ENCODE measurements around the gene MANEAL. TPM values are rescaled to one million over a fixed set of nuclear protein-coding genes. Genes with fewer than 3 reads are reported as not detected.

The MANEAL gene
- 1 to 10 TPM; 2.6 to 4.5 TPM for total RNA-seq

GRCh38 chr1:37793773-37794371 is at the start of gene MANEAL:
Gene MANEAL (plus strand): TSS chr1:37793847. CDS start chr1:37794183, 336 bp downstream.
- CTCF ChIA-PET: interaction anchor here (0.7 kb wide), 1 partner anchor 28 kb away, joined by 3 read pairs; no protein-coding TSS in a partner anchor
- Mint-ChIP-seq H3K9me3 (ENCODE audit: low read depth) (no peaks in the 10 kb centered on the region), H3K27me3 (peaks cover 36% of the 10 kb centered on the region), H3K36me3 (no peaks in the 10 kb centered on the region), H3K27ac (no peak within 1 kb of the TSS), H3K4me1 (peaks cover 22% of the 10 kb centered on the region), H3K4me3 (peak within 1 kb of the TSS; percentile 55)
- peak; percentile 80 for ATAC-seq
- DNase-seq: peak; percentile 46

- no peak for DNase-seq
- H3K27ac Mint-ChIP-seq: no peak overlapping the region
- H3K9me3 Mint-ChIP-seq (ENCODE audit: low read depth): peaks cover 2% of the 10 kb centered on the region
- no peaks in the 10 kb centered on the region for H3K4me1 Mint-ChIP-seq
- no peak overlapping the region for H3K4me3 Mint-ChIP-seq
- peaks cover 43% of the 10 kb centered on the region for H3K27me3 Mint-ChIP-seq
- no peak for ATAC-seq
- CTCF ChIA-PET: no interaction called here
- H3K36me3 Mint-ChIP-seq: no peaks in the 10 kb centered on the region
Observed at GRCh38 chr1:37746806-37747205, 46.8 kb upstream of the MANEAL start.

GRCh38 chr1:37748565-37748964 is 45.1 kb upstream of the MANEAL start:
- peaks cover 2% of the 10 kb centered on the region for H3K9me3 Mint-ChIP-seq (ENCODE audit: low read depth)
- H3K27ac Mint-ChIP-seq: no peak overlapping the region
- H3K4me3 Mint-ChIP-seq: no peak overlapping the region
- peaks cover 44% of the 10 kb centered on the region for H3K27me3 Mint-ChIP-seq
- CTCF ChIA-PET: no interaction called here
- no peaks in the 10 kb centered on the region for H3K36me3 Mint-ChIP-seq
- peaks cover 2% of the 10 kb centered on the region for H3K4me1 Mint-ChIP-seq
- ATAC-seq (no peak), DNase-seq (no peak)

GRCh38 chr1:37752213-37752582 is 41.4 kb upstream of the MANEAL start:
- ATAC-seq (no peak), DNase-seq (no peak)
- H3K4me1 Mint-ChIP-seq: peaks cover 7% of the 10 kb centered on the region
- CTCF ChIA-PET: no interaction called here
- H3K9me3 Mint-ChIP-seq (ENCODE audit: low read depth): peaks cover 2% of the 10 kb centered on the region
- H3K4me3 Mint-ChIP-seq: peak overlapping the region; percentile 39
- no peaks in the 10 kb centered on the region for H3K36me3 Mint-ChIP-seq
- H3K27me3 Mint-ChIP-seq: peaks cover 42% of the 10 kb centered on the region
- no peak overlapping the region for H3K27ac Mint-ChIP-seq

- H3K4me1 Mint-ChIP-seq: peaks cover 7% of the 10 kb centered on the region
- H3K27me3 Mint-ChIP-seq: peaks cover 40% of the 10 kb centered on the region
- CTCF ChIA-PET: no interaction called here
- H3K9me3 Mint-ChIP-seq (ENCODE audit: low read depth): no peaks in the 10 kb centered on the region
- ATAC-seq (peak; percentile 68), DNase-seq (no peak)
- no peak overlapping the region for H3K27ac Mint-ChIP-seq
- peak overlapping the region; percentile 44 for H3K4me3 Mint-ChIP-seq
- H3K36me3 Mint-ChIP-seq: no peaks in the 10 kb centered on the region
Observed at GRCh38 chr1:37752583-37753471, 40.8 kb upstream of the MANEAL start.

- Mint-ChIP-seq H3K27ac (no peak overlapping the region), H3K4me1 (peaks cover 7% of the 10 kb centered on the region), H3K27me3 (peaks cover 35% of the 10 kb centered on the region), H3K9me3 (ENCODE audit: low read depth) (no peaks in the 10 kb centered on the region), H3K36me3 (no peaks in the 10 kb centered on the region), H3K4me3 (peak overlapping the region; percentile 44)
- no peak for ATAC-seq
- no peak for DNase-seq
- CTCF ChIA-PET: no interaction called here
Observed at GRCh38 chr1:37753473-37754321, 40.0 kb upstream of the MANEAL start.

- no peak overlapping the region for H3K27ac Mint-ChIP-seq
- peaks cover 7% of the 10 kb centered on the region for H3K4me1 Mint-ChIP-seq
- no peak for ATAC-seq
- no peak for DNase-seq
- H3K27me3 Mint-ChIP-seq: peaks cover 29% of the 10 kb centered on the region
- CTCF ChIA-PET: no interaction called here
- no peaks in the 10 kb centered on the region for H3K9me3 Mint-ChIP-seq (ENCODE audit: low read depth)
- H3K4me3 Mint-ChIP-seq: no peak overlapping the region
- H3K36me3 Mint-ChIP-seq: no peaks in the 10 kb centered on the region
Observed at GRCh38 chr1:37755290-37755689, 38.4 kb upstream of the MANEAL start.

GRCh38 chr1:37755951-37756560 is 37.6 kb upstream of the MANEAL start:
- H3K27me3 Mint-ChIP-seq: peaks cover 24% of the 10 kb centered on the region
- ATAC-seq: no peak

GRCh38 chr1:37759451-37759850 is 34.2 kb upstream of the MANEAL start:
- Mint-ChIP-seq H3K4me1 (peaks cover 4% of the 10 kb centered on the region), H3K9me3 (ENCODE audit: low read depth) (no peaks in the 10 kb centered on the region), H3K4me3 (no peak overlapping the region), H3K27me3 (peaks cover 21% of the 10 kb centered on the region), H3K36me3 (no peaks in the 10 kb centered on the region), H3K27ac (no peak overlapping the region)
- ATAC-seq: no peak
- DNase-seq: no peak
- CTCF ChIA-PET: no interaction called here

More at GRCh38 chr1:37755951-37756560, 37.6 kb upstream of the MANEAL start:
- H3K9me3 Mint-ChIP-seq (ENCODE audit: low read depth): no peaks in the 10 kb centered on the region
- DNase-seq: no peak
- no peak overlapping the region for H3K4me3 Mint-ChIP-seq
- H3K27ac Mint-ChIP-seq: no peak overlapping the region
- CTCF ChIA-PET: no interaction called here
- H3K36me3 Mint-ChIP-seq: no peaks in the 10 kb centered on the region
- H3K4me1 Mint-ChIP-seq: peaks cover 7% of the 10 kb centered on the region

- Mint-ChIP-seq H3K36me3 (no peaks in the 10 kb centered on the region), H3K4me3 (no peak overlapping the region), H3K4me1 (peaks cover 5% of the 10 kb centered on the region), H3K27ac (no peak overlapping the region), H3K9me3 (ENCODE audit: low read depth) (no peaks in the 10 kb centered on the region), H3K27me3 (peaks cover 42% of the 10 kb centered on the region)
- DNase-seq: no peak
- ATAC-seq: no peak
- CTCF ChIA-PET: no interaction called here
Observed at GRCh38 chr1:37761416-37762095, 32.1 kb upstream of the MANEAL start.

- Mint-ChIP-seq H3K4me3 (no peak overlapping the region), H3K27ac (no peak overlapping the region), H3K4me1 (peaks cover 5% of the 10 kb centered on the region), H3K9me3 (ENCODE audit: low read depth) (no peaks in the 10 kb centered on the region), H3K27me3 (peaks cover 51% of the 10 kb centered on the region), H3K36me3 (no peaks in the 10 kb centered on the region)
- DNase-seq (no peak), ATAC-seq (no peak)
- CTCF ChIA-PET: no interaction called here
Observed at GRCh38 chr1:37762516-37762915, 31.1 kb upstream of the MANEAL start.

- ATAC-seq: no peak
- Mint-ChIP-seq H3K9me3 (ENCODE audit: low read depth) (no peaks in the 10 kb centered on the region), H3K36me3 (no peaks in the 10 kb centered on the region), H3K4me1 (peaks cover 5% of the 10 kb centered on the region), H3K4me3 (no peak overlapping the region), H3K27me3 (peaks cover 63% of the 10 kb centered on the region), H3K27ac (no peak overlapping the region)
- CTCF ChIA-PET: no interaction called here
- no peak for DNase-seq
Observed at GRCh38 chr1:37763791-37764413, 29.7 kb upstream of the MANEAL start.

All from activated CD8-positive, alpha-beta memory T cell treated with anti-CD3 and anti-CD28 coated beads, Interleukin-2, amount 10 ng/mL, durations not matched to agents 7 days and 5 days (primary cell).